ENCODE results near the gene SLC6A19. TPM values are rescaled to one million over a fixed set of nuclear protein-coding genes. Genes with fewer than 3 reads are reported as not detected.

Gene SLC6A19
- total and polyA plus RNA-seq, 5 experiments from 2014 or later: not detected

- no peaks in the 10 kb centered on the region for H3K36me3 Mint-ChIP-seq
- no peak overlapping the region for H3K27ac Mint-ChIP-seq
- DNase-seq (peak in 1 of 10 donors; percentile 52), ATAC-seq (no peak)
- POLR2A ChIA-PET: no interaction called here
- H3K9me3 Mint-ChIP-seq: no peaks in the 10 kb centered on the region
- H3K27me3 Mint-ChIP-seq: peaks cover 0 to 7% (median 4%) of the 10 kb centered on the region in 5 donors
- H3K4me3 Mint-ChIP-seq: no peak overlapping the region
- H3K4me1 Mint-ChIP-seq: no peaks in the 10 kb centered on the region
Observed at GRCh38 chr5:1183424-1184162, 17.8 kb upstream of the SLC6A19 start.

DNA sequence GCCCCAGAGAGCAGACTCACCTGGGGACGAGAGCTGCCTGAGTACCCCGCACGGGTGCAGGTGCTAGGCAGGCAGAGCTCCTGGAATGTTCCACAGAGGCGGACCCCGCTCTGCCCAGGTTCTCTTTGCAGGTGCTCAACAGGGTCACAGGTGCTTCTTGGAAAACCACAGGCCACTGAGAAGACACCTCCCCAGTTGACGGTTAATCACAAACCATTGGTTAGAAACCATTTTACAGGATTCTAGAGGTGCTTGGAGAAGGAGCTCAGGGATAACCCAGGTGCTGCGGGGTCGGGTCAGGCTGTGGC lies 17.3 kb upstream of the SLC6A19 start:
- Mint-ChIP-seq H3K27me3 (peaks cover 2 to 12% (median 9%) of the 10 kb centered on the region in 5 donors), H3K4me3 (no peak overlapping the region), H3K9me3 (no peaks in the 10 kb centered on the region), H3K4me1 (no peaks in the 10 kb centered on the region), H3K36me3 (no peaks in the 10 kb centered on the region), H3K27ac (no peak overlapping the region)
- ATAC-seq: no peak
- POLR2A ChIA-PET: no interaction called here
- no peak for DNase-seq

DNA sequence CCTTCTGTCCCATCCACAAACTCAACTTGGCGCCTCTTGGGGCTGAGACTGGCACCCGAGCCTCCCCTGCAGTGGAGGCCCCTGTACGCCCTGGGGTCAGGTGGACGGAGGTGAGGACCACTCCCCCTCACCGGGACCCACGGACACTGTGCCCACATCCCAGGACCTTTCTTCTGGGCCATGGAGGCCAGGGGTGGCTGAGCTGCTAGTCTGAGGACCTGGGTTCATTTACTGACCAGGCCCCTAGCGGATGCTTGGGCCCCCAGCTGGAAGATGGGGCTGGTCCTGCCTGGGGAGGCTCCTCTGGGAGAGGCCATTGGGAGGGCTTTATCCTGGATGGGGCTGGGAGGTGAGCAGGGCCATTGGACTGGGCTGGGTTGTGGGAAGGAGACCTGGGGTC lies 16.9 kb upstream of the SLC6A19 start:
- Mint-ChIP-seq H3K27ac (no peak overlapping the region), H3K4me1 (no peaks in the 10 kb centered on the region), H3K27me3 (peaks cover 5 to 15% (median 11%) of the 10 kb centered on the region in 5 donors), H3K36me3 (no peaks in the 10 kb centered on the region), H3K4me3 (no peak overlapping the region), H3K9me3 (no peaks in the 10 kb centered on the region)
- DNase-seq (peak in 1 of 10 donors; percentile 28), ATAC-seq (no peak)
- POLR2A ChIA-PET: no interaction called here

DNA sequence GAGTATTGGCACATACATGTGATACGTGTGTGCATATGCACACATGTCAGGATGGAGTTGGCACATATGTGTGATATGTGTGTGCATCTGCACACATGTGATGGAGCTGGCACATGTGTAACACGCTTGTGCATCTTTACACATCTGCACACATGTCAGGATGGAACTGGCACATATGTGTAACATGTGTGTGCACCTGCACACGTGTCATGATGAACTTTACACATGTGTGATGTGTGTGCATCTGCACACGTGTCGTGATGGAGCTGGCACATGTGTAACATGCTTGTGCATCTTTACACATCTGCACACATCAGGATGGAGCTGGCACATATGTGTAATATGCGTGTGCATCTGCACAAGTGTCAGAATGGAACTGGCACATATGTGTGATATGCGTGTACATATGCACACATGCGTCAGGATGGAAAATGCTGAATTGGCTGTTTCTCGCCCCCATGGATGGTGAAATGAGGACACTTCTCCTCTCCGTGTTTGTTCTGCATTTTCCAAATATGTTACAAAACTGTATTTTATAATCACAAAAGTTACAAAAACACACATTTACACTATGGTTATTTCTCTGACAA lies 16.3 kb upstream of the SLC6A19 start:
- no peaks in the 10 kb centered on the region for H3K36me3 Mint-ChIP-seq
- H3K4me3 Mint-ChIP-seq: no peak overlapping the region
- H3K4me1 Mint-ChIP-seq: no peaks in the 10 kb centered on the region
- no peak overlapping the region for H3K27ac Mint-ChIP-seq
- DNase-seq (peak in 1 of 10 donors; percentile 11), ATAC-seq (no peak)
- POLR2A ChIA-PET: interaction anchor here (0.5 kb wide), 1 partner anchor 247 kb away, joined by 3 read pairs; no protein-coding TSS in a partner anchor
- H3K27me3 Mint-ChIP-seq: peaks cover 8 to 21% (median 15%) of the 10 kb centered on the region in 5 donors
- H3K9me3 Mint-ChIP-seq: no peaks in the 10 kb centered on the region

DNA sequence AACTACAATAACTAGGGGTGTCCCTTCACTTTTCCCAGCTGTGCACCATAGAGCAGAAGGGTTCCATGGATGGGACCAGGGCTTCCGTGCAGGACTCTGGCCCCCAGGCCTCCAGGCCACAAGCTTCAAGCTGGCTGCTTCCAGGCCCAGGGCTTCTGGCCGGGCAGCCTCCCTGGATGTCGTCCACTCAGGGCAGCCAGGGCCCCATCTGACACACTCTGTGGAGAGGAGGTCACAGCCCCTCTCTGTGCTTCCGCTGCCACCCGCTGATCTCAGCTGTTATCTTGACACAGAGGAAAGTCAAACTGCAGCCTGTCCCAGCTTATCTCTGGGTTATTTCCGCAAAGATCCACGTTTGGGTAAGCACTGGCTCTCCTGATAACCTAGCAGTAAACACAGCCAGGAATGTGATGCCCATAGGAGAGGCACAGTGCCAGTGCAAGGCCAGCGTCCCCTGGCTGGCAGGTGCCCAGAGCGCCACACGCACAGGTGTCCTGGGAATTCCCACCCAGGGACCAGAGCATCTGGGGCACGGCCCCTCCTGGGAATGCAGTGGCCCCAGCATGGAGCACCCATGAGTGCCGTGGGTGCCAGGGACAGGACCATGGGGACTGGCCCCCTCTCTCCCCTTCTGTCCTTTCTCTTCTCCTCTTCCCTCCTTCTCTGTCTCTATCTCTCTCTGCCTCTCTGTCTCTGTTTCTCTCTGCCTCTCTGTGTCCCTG lies 15.6 kb upstream of the SLC6A19 start:
- H3K27ac Mint-ChIP-seq: no peak overlapping the region
- ATAC-seq (no peak), DNase-seq (peak in 1 of 10 donors; percentile 41)
- no peaks in the 10 kb centered on the region for H3K9me3 Mint-ChIP-seq
- H3K4me3 Mint-ChIP-seq: no peak overlapping the region
- H3K27me3 Mint-ChIP-seq: peaks cover 15 to 28% (median 21%) of the 10 kb centered on the region in 5 donors
- POLR2A ChIA-PET: interaction anchor here (0.5 kb wide), 1 partner anchor 248 kb away, joined by 3 read pairs; no protein-coding TSS in a partner anchor
- peaks cover 0 to under 1% (median 0%) of the 10 kb centered on the region in 4 donors for H3K4me1 Mint-ChIP-seq
- no peaks in the 10 kb centered on the region for H3K36me3 Mint-ChIP-seq

- Mint-ChIP-seq H3K27me3 (peaks cover 17 to 31% (median 23%) of the 10 kb centered on the region in 5 donors), H3K9me3 (no peaks in the 10 kb centered on the region), H3K27ac (no peak overlapping the region), H3K4me3 (no peak overlapping the region), H3K4me1 (peaks cover 0 to 3% (median 0%) of the 10 kb centered on the region in 4 donors), H3K36me3 (no peaks in the 10 kb centered on the region)
- POLR2A ChIA-PET: no interaction called here
- ATAC-seq (no peak), DNase-seq (peak in 1 of 10 donors; percentile 55)
Observed at GRCh38 chr5:1186351-1187233, 14.8 kb upstream of the SLC6A19 start.

- H3K4me3 Mint-ChIP-seq: no peak overlapping the region
- no peak for ATAC-seq
- POLR2A ChIA-PET: no interaction called here
Observed at GRCh38 chr5:1187234-1187949, 14.0 kb upstream of the SLC6A19 start.

GRCh38 chr5:1187950-1188334 lies 13.5 kb upstream of the SLC6A19 start:
- POLR2A ChIA-PET: no interaction called here
- no peak for ATAC-seq

More at GRCh38 chr5:1187234-1187949, 14.0 kb upstream of the SLC6A19 start:
- Mint-ChIP-seq H3K27ac (no peak overlapping the region), H3K4me1 (peaks cover 0 to 3% (median 0%) of the 10 kb centered on the region in 4 donors), H3K27me3 (peaks cover 17 to 31% (median 23%) of the 10 kb centered on the region in 5 donors), H3K36me3 (no peaks in the 10 kb centered on the region), H3K9me3 (no peaks in the 10 kb centered on the region)
- peak in 1 of 10 donors; percentile 51 for DNase-seq

GRCh38 chr5:1188464-1188863 lies 12.9 kb upstream of the SLC6A19 start:
- POLR2A ChIA-PET: no interaction called here
- DNase-seq: no peak

More at GRCh38 chr5:1187950-1188334, 13.5 kb upstream of the SLC6A19 start:
- Mint-ChIP-seq H3K9me3 (no peaks in the 10 kb centered on the region), H3K27ac (no peak overlapping the region), H3K4me1 (peaks cover 0 to 3% (median 0%) of the 10 kb centered on the region in 4 donors), H3K27me3 (peaks cover 17 to 32% (median 23%) of the 10 kb centered on the region in 5 donors), H3K36me3 (no peaks in the 10 kb centered on the region), H3K4me3 (no peak overlapping the region)
- DNase-seq: peak in 1 of 10 donors; percentile 14

DNA sequence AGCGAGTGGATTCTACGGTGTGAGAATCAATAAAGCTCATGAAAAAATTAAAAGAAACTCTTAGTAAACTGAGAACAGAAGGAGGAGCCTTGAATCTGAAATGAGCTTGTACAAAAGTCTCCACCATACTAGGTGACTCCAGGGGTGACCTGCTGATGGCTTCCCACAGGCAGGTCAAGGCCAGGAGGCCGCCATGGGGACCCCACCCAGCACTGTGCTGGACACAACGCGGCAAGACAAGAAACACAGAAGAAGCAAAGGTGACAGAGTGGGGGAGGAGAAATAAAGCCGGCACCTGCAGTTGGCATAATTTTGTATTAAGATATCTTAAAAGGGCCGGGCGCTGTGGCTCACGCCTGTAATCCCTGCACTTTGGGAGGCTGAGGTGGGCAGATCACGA lies 12.1 kb upstream of the SLC6A19 start:
- ATAC-seq: no peak
- Mint-ChIP-seq H3K4me3 (no peak overlapping the region), H3K27ac (peak overlapping the region in 1 of 10 donors; percentile 63), H3K9me3 (no peaks in the 10 kb centered on the region), H3K36me3 (no peaks in the 10 kb centered on the region), H3K4me1 (peaks cover 0 to 3% (median 0%) of the 10 kb centered on the region in 4 donors), H3K27me3 (peaks cover 17 to 34% (median 23%) of the 10 kb centered on the region in 5 donors)
- peak in 1 of 10 donors; percentile 54 for DNase-seq
- POLR2A ChIA-PET: no interaction called here

More at GRCh38 chr5:1188464-1188863, 12.9 kb upstream of the SLC6A19 start:
- ATAC-seq: no peak
- H3K9me3 Mint-ChIP-seq: no peaks in the 10 kb centered on the region
- H3K4me1 Mint-ChIP-seq: peaks cover 0 to 3% (median 0%) of the 10 kb centered on the region in 4 donors
- no peak overlapping the region for H3K4me3 Mint-ChIP-seq
- H3K27ac Mint-ChIP-seq: no peak overlapping the region
- no peaks in the 10 kb centered on the region for H3K36me3 Mint-ChIP-seq
- H3K27me3 Mint-ChIP-seq: peaks cover 17 to 34% (median 23%) of the 10 kb centered on the region in 5 donors

DNA sequence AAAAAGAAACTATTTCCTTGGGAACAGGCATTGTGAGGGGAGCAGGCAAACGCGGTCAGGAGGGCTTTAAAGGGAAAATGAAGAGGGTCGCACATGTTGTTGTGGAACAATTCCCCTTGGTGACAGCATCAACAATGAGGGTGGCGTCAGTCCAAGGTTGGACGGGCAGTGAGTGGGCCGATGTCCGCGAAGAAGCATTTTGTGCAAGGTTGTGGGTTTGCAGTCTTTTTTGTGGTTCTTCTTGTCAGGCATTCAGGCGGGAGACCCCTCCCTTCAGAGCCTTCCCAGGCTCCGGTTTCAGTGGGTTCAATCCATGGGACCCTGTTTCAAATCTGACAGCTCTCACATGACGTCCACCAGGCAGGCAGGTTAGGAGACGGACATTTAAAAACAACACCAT lies 11.1 kb upstream of the SLC6A19 start:
- H3K4me3 Mint-ChIP-seq: no peak overlapping the region
- no peak for ATAC-seq
- no peaks in the 10 kb centered on the region for H3K36me3 Mint-ChIP-seq
- no peak overlapping the region for H3K27ac Mint-ChIP-seq
- no peaks in the 10 kb centered on the region for H3K9me3 Mint-ChIP-seq
- POLR2A ChIA-PET: no interaction called here
- H3K4me1 Mint-ChIP-seq: peaks cover 0 to 3% (median 0%) of the 10 kb centered on the region in 4 donors
- peak in 1 of 10 donors; percentile 6 for DNase-seq
- H3K27me3 Mint-ChIP-seq: peaks cover 17 to 36% (median 26%) of the 10 kb centered on the region in 5 donors

GRCh38 chr5:1190837-1191239 lies 10.6 kb upstream of the SLC6A19 start:
- Mint-ChIP-seq H3K36me3 (no peaks in the 10 kb centered on the region), H3K27ac (no peak overlapping the region), H3K9me3 (no peaks in the 10 kb centered on the region), H3K4me1 (peaks cover 0 to 3% (median 0%) of the 10 kb centered on the region in 4 donors), H3K4me3 (no peak overlapping the region), H3K27me3 (peaks cover 17 to 41% (median 26%) of the 10 kb centered on the region in 5 donors)
- DNase-seq (no peak), ATAC-seq (no peak)
- POLR2A ChIA-PET: no interaction called here

All from naive thymus-derived CD8-positive, alpha-beta T cell (primary cell).